ENCODE data around the gene ANK3. TPM values are rescaled to one million over a fixed set of nuclear protein-coding genes. Genes with fewer than 3 reads are reported as not detected.

ANK3 gene
- total RNA-seq, 2 donors from 2014 or later: 58.5 to 71.2 TPM

DNA sequence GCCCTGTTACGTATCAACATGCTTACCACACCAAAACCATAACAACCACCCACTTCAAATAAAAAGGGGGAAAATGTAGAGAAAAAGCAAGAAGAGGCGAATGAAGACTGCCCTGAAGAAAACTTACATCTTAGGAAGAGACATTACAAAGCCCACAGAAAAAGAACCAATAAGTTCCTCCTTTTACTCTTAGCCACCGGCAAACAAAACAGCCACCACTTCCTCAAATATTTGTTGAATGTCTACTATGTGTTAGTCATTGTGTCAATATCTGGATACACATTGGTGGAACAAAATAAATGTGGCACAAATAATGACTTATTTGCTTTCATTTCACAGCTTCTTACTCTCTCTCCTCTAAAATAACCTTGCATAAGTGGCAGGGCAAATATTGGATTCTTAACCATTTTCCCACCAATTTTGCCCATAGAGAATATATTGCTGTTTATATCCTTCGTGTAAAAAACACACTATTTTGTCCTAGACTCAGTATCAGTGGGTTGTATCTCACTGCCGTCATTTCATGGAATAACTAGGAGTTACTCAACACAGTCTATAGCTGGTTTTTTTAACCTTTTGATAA lies 106.8 kb downstream of the ANK3 start:
- DNase-seq (no peak), ATAC-seq (peak; percentile 40)
- Mint-ChIP-seq H3K27me3 (no peaks in the 10 kb centered on the region), H3K4me1 (peaks cover 10% of the 10 kb centered on the region), H3K36me3 (ENCODE audit: low read depth) (peaks cover 3% of the 10 kb centered on the region), H3K4me3 (no peak overlapping the region), H3K27ac (no peak overlapping the region)
- no peaks in the 10 kb centered on the region for H3K9me3 ChIP-seq (ENCODE audit: control insufficient read depth, low read length, poor library complexity, severe bottlenecking)

DNA sequence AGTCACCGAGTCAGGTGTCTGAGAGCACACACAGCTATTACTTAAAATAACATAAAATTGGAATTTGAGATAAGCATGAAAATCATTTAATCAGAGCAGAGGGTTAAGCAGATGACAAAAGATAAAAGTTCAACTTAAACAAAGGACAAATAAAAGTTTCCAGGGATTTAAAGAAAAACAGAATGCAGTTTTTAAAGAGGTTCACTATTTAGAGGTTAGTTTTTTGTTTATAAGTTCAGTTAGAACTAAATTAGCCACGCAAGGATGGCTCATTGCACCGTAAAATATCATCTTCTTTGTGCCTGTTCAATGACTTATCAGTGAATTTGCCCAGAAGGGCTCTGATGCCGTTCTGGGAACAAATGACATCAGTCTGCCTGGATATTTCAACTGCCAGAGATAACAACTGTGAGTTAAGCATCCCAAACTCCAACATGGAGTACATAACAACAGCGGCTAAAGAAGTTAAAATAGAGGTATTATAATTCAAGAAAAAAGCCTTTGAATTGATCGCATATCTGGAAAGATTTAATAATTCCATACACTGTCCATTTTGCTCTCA lies 107.8 kb downstream of the ANK3 start:
- no peaks in the 10 kb centered on the region for H3K9me3 ChIP-seq (ENCODE audit: control insufficient read depth, low read length, poor library complexity, severe bottlenecking)
- DNase-seq (no peak), ATAC-seq (no peak)
- Mint-ChIP-seq H3K4me1 (peaks cover 8% of the 10 kb centered on the region), H3K27ac (no peak overlapping the region), H3K4me3 (no peak overlapping the region), H3K36me3 (ENCODE audit: low read depth) (peaks cover 7% of the 10 kb centered on the region), H3K27me3 (no peaks in the 10 kb centered on the region)

DNA sequence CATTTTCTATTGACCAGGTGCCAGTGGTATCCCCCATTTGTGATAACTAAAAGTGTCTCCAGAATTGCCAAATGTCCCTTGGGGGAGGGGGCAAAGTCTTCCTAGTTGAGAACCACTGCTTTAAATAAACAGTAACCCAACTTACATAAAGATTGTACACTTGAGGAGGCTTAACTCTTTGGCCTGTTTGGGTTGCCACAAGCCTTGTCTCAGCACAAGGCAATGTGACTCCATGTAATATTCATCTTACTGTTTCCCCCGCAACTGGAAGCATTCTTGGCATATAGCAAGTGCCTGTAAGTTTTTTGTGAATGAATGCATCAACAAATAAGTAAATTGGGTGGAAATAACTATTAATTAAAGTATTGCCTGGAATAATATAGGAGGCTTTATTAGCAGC lies 108.3 kb downstream of the ANK3 start:
- peaks cover 8% of the 10 kb centered on the region for H3K4me1 Mint-ChIP-seq
- H3K36me3 Mint-ChIP-seq (ENCODE audit: low read depth): peaks cover 7% of the 10 kb centered on the region
- ATAC-seq: no peak
- no peaks in the 10 kb centered on the region for H3K9me3 ChIP-seq (ENCODE audit: control insufficient read depth, low read length, poor library complexity, severe bottlenecking)
- no peak overlapping the region for H3K27ac Mint-ChIP-seq
- H3K4me3 Mint-ChIP-seq: no peak overlapping the region
- no peaks in the 10 kb centered on the region for H3K27me3 Mint-ChIP-seq
- no peak for DNase-seq

DNA sequence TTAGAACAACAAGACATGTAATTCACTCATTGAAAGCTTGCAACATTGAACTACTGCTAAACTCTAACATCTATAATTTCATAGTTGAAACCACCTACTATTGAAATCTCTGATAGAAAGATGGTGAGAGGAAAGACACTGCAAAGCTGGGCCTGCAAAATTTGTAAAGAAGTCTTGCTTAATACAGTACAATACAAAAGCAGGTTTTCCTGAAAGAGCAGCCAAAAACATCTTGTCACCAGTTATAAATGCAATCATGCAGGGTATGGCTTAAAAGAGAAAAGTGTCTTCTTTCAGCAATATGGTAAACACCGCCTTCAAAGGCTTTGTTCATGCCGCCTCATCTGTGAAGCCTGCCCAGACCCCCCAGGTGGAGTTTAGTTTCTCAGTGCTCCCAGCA lies 109.2 kb downstream of the ANK3 start:
- peaks cover 5% of the 10 kb centered on the region for H3K36me3 Mint-ChIP-seq (ENCODE audit: low read depth)
- H3K27me3 Mint-ChIP-seq: no peaks in the 10 kb centered on the region
- peaks cover 8% of the 10 kb centered on the region for H3K4me1 Mint-ChIP-seq
- no peaks in the 10 kb centered on the region for H3K9me3 ChIP-seq (ENCODE audit: control insufficient read depth, low read length, poor library complexity, severe bottlenecking)
- no peak overlapping the region for H3K27ac Mint-ChIP-seq
- no peak for ATAC-seq
- DNase-seq: no peak
- H3K4me3 Mint-ChIP-seq: no peak overlapping the region

DNA sequence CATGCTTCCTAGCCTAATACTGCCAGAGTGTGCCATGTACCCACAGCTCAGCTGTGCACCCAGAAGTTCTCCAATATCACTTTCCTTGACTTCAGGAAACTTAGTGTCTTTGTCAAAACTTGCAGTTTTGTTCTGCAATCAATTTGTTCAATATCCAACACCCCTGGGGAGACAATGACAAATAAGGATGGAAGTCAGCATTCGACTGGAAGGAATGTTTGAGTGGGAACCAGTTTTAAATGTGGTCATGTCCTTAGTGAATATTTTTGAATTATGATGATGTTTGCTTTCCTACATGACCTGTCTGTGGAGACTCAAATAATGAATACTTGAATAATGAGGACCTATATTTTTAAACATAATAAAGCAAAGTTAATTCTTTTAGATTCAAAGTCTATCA lies 112.0 kb downstream of the ANK3 start:
- Mint-ChIP-seq H3K36me3 (ENCODE audit: low read depth) (peaks cover 10% of the 10 kb centered on the region), H3K27me3 (no peaks in the 10 kb centered on the region)

DNA sequence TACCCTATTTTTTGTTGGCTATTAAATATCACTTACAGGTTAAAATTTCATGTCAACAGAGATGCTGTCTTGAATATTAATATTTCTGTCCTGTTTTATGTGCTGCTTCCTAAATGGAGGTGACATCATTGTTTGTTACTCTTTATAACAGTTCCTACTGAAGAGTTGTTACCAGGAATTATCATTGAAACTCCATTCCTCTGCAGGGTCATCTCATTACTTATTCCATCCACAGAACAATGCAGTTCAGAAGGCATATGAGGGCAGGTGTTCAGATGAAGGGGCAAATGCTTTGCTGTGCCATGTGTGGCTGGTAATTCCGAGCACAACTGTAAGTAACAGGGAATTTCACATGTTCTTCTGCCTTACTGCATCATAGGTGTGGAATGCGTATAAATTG lies 113.4 kb downstream of the ANK3 start:
- ATAC-seq (no peak), DNase-seq (no peak)
- Mint-ChIP-seq H3K27me3 (no peaks in the 10 kb centered on the region), H3K36me3 (ENCODE audit: low read depth) (peaks cover 10% of the 10 kb centered on the region), H3K4me3 (no peak overlapping the region), H3K4me1 (peaks cover 2% of the 10 kb centered on the region), H3K27ac (no peak overlapping the region)
- H3K9me3 ChIP-seq (ENCODE audit: control insufficient read depth, low read length, poor library complexity, severe bottlenecking): no peaks in the 10 kb centered on the region

More for the DNA sequence above, 112.0 kb downstream of the ANK3 start:
- H3K4me3 Mint-ChIP-seq: no peak overlapping the region
- no peaks in the 10 kb centered on the region for H3K9me3 ChIP-seq (ENCODE audit: control insufficient read depth, low read length, poor library complexity, severe bottlenecking)
- ATAC-seq (no peak), DNase-seq (no peak)
- H3K27ac Mint-ChIP-seq: no peak overlapping the region
- H3K4me1 Mint-ChIP-seq: no peaks in the 10 kb centered on the region

DNA sequence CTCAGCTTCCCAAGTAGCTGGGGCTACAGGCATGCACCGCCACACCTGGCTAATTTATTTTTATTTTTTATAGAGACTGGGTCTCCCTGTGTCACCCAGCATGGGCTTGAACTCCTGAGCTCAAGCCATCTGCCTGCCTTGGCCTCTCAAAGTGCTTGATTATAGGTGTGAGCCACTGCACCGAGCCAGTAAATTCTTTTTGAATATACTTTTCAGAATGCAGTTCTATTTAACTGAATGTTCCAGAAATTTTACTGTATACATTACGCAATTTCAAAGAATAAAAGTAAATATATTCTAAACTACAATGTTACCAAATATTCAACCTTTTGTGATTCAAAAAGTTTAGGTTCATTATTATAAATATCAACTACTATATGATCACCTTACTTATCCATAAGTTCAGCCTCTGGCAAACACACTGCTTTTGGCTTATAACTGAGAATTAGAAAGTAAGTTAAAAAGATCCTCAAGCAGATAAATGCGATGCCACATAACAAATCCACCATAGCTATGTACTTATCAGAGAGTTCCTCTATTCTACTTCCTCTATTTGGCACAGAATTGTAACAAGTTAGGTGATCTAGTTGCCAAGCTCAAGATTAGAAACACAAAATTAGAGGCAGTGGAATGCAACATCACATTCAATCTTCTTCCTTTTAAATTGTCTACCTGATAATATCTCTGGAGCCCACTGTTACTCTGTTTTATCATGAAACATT lies 118.2 kb downstream of the ANK3 start:
- no peak for ATAC-seq
- no peak for DNase-seq
- Mint-ChIP-seq H3K4me1 (peaks cover 2% of the 10 kb centered on the region), H3K4me3 (no peak overlapping the region), H3K27ac (no peak overlapping the region), H3K36me3 (ENCODE audit: low read depth) (peaks cover 6% of the 10 kb centered on the region), H3K27me3 (no peaks in the 10 kb centered on the region)
- H3K9me3 ChIP-seq (ENCODE audit: control insufficient read depth, low read length, poor library complexity, severe bottlenecking): no peaks in the 10 kb centered on the region

DNA sequence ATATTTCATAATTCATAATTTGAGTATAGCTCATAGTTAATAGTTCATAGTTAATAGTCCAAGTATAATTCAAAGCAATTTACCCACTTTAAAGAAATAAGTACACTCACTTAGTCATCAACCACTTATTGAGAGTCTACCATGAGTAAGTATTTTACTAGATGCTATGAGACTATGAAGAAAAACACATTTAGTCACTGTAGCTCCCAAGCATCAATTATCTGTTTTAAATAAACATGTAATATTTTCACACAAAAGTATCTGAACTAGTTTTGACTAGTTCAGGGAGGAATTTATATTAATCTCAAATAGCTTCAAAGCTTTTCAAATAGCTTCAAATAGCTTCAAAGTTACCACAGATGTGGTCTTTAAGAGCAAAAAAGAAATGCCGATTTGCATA lies 119.2 kb downstream of the ANK3 start:
- H3K36me3 Mint-ChIP-seq (ENCODE audit: low read depth): peaks cover 6% of the 10 kb centered on the region
- no peak for ATAC-seq
- H3K27ac Mint-ChIP-seq: no peak overlapping the region
- no peak for DNase-seq
- H3K4me3 Mint-ChIP-seq: no peak overlapping the region
- peaks cover 6% of the 10 kb centered on the region for H3K4me1 Mint-ChIP-seq
- no peaks in the 10 kb centered on the region for H3K27me3 Mint-ChIP-seq
- no peaks in the 10 kb centered on the region for H3K9me3 ChIP-seq (ENCODE audit: control insufficient read depth, low read length, poor library complexity, severe bottlenecking)

DNA sequence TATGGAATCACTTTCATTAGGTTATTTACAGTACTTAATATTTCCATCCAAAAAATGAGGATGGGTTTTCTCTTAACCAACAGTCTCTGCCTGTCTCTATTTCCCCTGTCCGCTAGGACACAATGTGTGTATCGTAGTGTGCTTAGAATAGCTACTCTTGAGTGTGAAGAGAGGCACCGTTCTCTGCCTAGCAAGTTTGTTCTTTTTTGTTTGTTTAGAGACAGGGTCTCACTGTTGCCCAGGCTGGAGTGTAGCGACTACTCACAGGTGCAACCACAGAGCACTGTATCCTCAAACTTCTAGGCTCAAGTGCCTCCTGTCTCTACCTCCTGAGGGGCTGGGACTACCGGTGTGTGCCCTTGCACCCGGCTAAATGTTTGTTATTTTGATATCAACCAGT lies 121.9 kb downstream of the ANK3 start:
- Mint-ChIP-seq H3K27me3 (no peaks in the 10 kb centered on the region), H3K27ac (no peak overlapping the region), H3K4me3 (no peak overlapping the region), H3K36me3 (ENCODE audit: low read depth) (peaks cover 5% of the 10 kb centered on the region), H3K4me1 (peaks cover 12% of the 10 kb centered on the region)
- DNase-seq (no peak), ATAC-seq (no peak)
- H3K9me3 ChIP-seq (ENCODE audit: control insufficient read depth, low read length, poor library complexity, severe bottlenecking): no peaks in the 10 kb centered on the region

DNA sequence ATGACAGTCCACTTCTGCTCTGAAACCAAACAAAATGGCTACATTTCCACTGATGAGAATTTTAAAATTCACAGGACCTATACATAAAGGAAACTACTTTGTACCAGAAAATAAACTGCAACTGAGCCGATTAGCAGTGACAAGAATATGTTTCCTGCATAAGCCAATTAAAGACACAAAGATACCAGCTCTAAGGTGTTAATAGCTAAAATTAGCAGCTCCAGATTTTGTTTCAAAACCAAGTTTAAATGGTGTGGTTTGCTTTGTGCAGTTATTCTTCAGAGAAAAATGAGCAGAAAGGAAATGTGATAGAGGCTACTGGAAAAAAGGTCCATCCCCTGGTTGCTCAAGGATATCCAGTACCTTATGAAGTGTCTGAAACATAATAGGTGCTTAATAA lies 123.2 kb downstream of the ANK3 start:
- no peak overlapping the region for H3K4me3 Mint-ChIP-seq

DNA sequence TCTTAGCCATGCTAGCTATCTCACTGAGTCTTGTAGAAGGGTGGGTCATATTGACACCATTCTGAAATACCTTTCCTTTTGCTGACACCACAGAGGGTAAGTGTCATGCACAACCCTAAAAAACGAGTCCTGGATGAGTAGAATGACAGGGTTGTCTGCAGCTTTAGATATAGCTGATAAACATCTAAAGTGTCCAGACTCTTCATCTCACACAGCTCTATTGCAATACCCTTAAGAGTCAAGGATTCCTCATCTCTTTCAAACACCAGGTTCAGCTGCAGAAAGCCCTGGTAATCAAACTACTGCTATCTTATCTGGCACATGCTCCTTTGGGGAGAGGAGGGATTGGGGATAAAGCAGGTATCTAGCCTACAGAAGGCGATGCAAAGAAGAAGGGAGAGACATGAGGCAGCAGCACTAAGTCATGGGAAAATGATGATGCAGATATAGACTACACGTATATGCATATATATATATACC lies 127.0 kb downstream of the ANK3 start:
- Mint-ChIP-seq H3K27ac (no peak overlapping the region), H3K36me3 (ENCODE audit: low read depth) (peaks cover 12% of the 10 kb centered on the region), H3K27me3 (no peaks in the 10 kb centered on the region), H3K4me1 (peaks cover 26% of the 10 kb centered on the region), H3K4me3 (no peak overlapping the region)
- DNase-seq (no peak), ATAC-seq (no peak)
- H3K9me3 ChIP-seq (ENCODE audit: control insufficient read depth, low read length, poor library complexity, severe bottlenecking): no peaks in the 10 kb centered on the region

More for the DNA sequence above, 123.2 kb downstream of the ANK3 start:
- no peaks in the 10 kb centered on the region for H3K27me3 Mint-ChIP-seq
- no peak for ATAC-seq
- no peak for DNase-seq
- H3K9me3 ChIP-seq (ENCODE audit: control insufficient read depth, low read length, poor library complexity, severe bottlenecking): no peaks in the 10 kb centered on the region
- peaks cover 8% of the 10 kb centered on the region for H3K36me3 Mint-ChIP-seq (ENCODE audit: low read depth)
- H3K27ac Mint-ChIP-seq: no peak overlapping the region
- peaks cover 11% of the 10 kb centered on the region for H3K4me1 Mint-ChIP-seq

DNA sequence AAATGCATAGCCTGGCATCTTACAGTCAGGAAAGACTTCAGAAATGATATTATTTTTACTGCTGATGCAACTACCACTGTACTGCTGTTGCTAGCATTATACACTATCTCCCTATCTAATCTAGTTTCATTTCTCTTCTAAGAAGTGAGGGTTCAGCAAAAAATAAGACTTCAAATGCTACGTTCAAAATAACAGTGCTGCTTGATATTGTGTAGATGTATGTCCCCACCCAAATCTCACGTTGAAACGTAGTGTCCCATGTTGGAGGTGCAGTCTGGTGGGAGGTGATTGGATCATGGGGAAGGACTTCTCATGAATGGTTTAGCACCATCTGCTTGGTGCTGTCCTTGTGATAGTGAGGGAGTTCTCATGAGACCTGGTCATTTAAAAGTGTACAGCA lies 129.4 kb downstream of the ANK3 start:
- peaks cover 22% of the 10 kb centered on the region for H3K4me1 Mint-ChIP-seq
- DNase-seq (no peak), ATAC-seq (no peak)
- H3K27me3 Mint-ChIP-seq: no peaks in the 10 kb centered on the region
- no peak overlapping the region for H3K27ac Mint-ChIP-seq
- peaks cover 12% of the 10 kb centered on the region for H3K36me3 Mint-ChIP-seq (ENCODE audit: low read depth)
- peak overlapping the region; percentile 25 for H3K4me3 Mint-ChIP-seq
- no peaks in the 10 kb centered on the region for H3K9me3 ChIP-seq (ENCODE audit: control insufficient read depth, low read length, poor library complexity, severe bottlenecking)

DNA sequence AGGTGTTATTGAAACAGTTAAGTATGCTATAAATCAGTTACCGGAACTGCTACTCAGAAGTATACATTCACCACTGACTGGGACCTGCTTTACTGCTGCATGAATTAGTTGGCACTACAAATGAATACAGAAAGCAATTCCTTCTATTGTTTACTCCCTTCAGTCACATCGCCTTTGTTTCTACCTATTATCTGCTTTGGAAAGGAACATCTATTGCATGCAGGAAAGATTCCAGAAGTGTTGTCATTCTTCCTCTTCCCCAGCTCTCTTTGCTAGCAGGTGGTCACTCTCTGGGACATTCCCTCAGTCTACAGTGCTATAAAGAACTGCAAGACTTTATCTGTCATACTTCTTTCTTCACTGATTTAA lies 131.3 kb downstream of the ANK3 start:
- peaks cover 12% of the 10 kb centered on the region for H3K36me3 Mint-ChIP-seq (ENCODE audit: low read depth)

More for the DNA sequence above, 131.3 kb downstream of the ANK3 start:
- DNase-seq: no peak
- no peaks in the 10 kb centered on the region for H3K27me3 Mint-ChIP-seq
- H3K4me1 Mint-ChIP-seq: peaks cover 18% of the 10 kb centered on the region
- no peak overlapping the region for H3K27ac Mint-ChIP-seq
- ATAC-seq: no peak
- H3K9me3 ChIP-seq (ENCODE audit: control insufficient read depth, low read length, poor library complexity, severe bottlenecking): no peaks in the 10 kb centered on the region
- H3K4me3 Mint-ChIP-seq: no peak overlapping the region

Data from T-helper 17 cell (primary cell).